GM19324 (cell line): ENCODE measurements around the gene KANSL1.
"Not testable (repeated sequence)": the region's sequence is repeated elsewhere in the genome, so short reads cannot be mapped to it uniquely, and the experiment has no call there.

ENCODE experiments used
- ATAC-seq: cut with Tn5 transposase; IDR thresholded peaks from one replicate; pipeline ENCODE4 v1.9.1; 2021; ENCODE audit warnings: mild to moderate bottlenecking, moderate library complexity; ENCODE audit not compliant: unreplicated experiment, low FRiP score

The KANSL1 gene

DNA sequence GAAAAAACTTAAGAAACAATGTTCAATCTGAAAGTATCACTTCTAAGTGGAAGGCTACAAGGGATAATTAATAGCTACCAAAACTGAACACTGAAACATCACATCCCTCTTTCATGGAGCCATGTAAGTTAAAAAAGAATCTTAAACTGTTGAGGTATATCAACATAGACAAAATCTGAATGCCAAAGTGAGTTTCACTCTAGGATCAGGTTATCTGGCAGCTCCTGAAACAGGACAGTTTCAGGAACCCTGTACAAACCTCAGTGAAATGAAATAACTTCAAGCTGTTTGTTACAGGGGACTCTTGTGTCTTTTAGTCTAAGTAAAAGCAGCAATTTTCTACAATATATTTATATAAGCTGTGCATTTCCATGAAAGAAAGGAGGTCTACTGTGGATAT, 73.2 kb downstream of the KANSL1 start:
- no peak for ATAC-seq

- no peak for ATAC-seq
Measured at GRCh38 chr17:46118964-46119363, 74.3 kb downstream of the KANSL1 start.

GRCh38 chr17:46117850-46118696, 75.2 kb downstream of the KANSL1 start:
- ATAC-seq: no peak

- no peak for ATAC-seq
Measured at GRCh38 chr17:46117117-46117516, 76.1 kb downstream of the KANSL1 start.

DNA sequence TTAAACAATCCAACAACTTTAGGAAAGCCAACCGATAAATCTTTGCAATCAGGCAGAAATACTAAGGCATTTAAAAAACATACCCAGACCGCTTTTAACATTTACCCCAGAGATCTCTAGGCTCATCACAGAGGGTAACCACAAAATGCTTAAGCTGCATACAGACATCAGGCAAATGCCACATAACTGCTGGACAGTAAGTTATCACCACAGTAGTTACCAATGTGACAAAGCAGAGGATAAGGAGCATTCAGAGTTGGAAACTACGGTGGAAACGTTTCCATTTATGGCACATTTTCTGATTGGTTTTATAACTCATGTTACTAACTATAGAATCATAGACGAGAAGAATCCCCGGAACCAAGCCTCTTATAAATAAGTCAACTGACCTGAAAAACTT, 77.5 kb downstream of the KANSL1 start:
- no peak for ATAC-seq

DNA sequence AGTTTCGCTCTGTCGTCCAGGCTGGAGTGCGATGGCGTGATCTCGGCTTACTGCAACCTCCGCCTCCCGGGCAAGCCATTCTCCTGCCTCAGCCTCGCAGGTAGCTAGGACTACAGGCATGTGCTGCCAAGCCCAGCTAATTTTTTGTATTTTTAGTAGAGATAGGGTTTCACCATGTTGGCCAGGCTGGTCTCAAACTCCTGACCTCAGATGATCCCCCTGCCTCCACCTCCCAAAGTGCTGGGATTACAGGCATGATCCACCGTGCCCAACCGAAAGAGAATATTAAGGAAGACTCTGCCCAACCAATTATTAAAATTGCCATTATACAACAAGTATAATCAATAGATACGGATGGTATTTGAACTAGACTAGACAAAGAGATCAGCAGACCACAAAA, 82.0 kb downstream of the KANSL1 start:
- not testable (repeated sequence) for ATAC-seq

DNA sequence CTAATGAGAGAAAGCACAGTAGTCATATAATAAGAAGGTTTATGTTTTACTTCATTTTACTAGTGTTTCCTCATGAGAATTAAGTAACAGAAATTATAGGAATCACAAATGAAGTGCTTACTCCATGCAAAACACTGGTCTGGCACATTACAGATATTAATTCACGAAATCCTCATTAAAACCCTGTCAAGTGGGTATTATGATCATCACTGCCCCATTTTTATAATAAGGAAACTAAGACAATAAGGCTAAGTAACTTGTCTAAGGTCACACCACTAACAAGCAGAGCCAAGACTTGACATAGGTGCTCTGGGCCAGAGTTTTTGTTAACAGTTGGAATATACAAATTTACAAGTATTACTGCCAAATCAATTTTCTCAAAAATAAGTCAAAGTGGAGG, 83.0 kb downstream of the KANSL1 start:
- no peak for ATAC-seq

DNA sequence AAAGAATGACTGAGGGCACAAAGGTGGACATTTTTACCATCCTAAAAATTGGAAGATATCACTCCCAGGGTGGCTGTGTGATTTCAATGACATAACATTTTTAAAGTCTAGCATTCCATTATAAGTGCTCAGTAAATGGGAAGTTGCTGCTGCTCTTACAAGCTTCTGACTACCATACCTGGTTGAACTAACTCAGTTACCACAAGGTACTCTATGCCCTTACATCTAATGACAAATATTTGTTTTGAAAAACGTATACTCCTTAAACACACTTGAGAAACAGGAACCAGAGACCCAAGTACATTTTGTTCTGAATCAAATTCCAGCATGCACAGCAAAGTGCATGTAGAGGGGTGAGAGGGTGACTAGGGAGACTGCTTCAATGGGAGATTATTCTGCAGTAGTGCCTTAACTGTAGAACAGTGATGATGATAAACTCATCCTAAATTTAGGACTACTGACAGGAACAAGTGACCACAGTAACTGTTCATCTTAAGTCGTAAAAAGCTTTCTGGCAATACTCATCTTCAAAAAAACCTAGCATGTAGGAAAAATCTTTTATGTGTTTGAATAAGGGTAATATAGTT, 83.5 kb downstream of the KANSL1 start:
- no peak for ATAC-seq

GRCh38 chr17:46108550-46109110, 84.6 kb downstream of the KANSL1 start:
- no peak for ATAC-seq

- ATAC-seq: no peak
Measured at GRCh38 chr17:46108120-46108519, 85.1 kb downstream of the KANSL1 start.

DNA sequence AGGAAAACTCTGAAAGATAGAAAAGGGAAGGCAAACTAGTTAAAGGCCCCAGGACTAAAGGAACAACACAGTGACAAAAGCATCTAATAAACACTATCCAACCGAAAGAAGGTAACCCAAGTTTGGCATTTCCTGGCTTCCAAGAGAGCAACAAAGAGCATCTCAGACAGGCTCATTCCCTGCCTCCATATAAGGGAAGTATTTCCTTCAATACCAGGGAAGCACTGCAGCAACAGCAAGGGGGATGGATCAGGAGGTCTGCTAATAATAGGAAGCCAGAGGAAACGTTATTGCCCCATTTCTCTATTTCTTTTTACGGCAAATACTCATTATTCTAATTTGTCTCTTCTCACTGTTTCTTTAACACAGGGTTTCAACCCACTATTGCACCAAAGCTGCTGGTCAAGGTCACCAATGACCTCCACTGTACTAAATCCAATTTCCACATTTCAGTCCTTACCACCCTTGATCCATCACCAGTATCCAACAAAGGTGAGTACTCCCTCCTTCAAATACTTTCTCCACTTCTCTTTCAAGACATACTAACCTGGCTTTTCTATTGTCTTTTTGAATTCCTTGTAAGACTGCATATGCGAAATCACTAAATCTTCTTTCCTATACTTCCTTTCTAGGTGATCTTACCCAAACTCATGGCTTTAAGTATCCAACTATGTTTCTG, 86.1 kb downstream of the KANSL1 start:
- no peak for ATAC-seq

GRCh38 chr17:46102806-46103205, 90.4 kb downstream of the KANSL1 start:
- ATAC-seq: not testable (repeated sequence)

- not testable (repeated sequence) for ATAC-seq
Measured at GRCh38 chr17:46101785-46102617, 91.2 kb downstream of the KANSL1 start.

GRCh38 chr17:46100590-46100989, 92.6 kb downstream of the KANSL1 start:
- no peak for ATAC-seq

DNA sequence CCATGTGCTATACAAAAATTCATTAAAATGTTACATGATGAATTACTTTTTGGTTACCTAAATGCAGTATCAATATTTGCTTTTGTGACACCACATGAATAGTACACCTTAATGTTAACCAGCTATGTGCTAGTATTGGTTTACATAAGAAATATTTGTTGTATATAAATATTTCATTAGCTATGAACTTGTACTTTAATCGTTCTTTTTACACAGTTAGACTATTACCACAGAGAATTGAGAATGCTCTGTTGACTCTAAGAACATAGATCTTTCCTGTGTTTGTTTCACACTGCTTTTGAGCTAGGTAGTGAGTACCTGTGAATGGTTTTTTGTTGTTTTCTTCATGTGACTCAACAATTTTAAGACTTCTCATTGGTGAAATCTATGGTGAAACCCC, 93.4 kb downstream of the KANSL1 start:
- no peak for ATAC-seq

DNA sequence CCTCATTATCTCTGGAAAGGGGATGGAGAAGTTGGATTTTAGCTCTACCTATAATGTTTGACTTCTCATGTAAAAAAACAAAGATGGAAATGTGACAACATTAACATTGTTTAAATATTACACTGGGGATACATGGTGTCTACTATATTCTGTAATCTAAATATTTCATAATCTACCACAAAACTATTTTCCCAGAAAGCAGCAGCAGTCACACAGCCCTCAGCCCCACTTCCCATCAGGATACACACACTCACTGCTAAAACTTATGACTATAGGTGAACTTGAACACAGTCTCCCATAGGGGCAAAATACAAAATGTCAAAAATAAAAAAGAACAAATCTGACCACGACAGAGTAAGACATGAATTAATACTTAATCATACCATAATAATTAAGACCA, 95.7 kb downstream of the KANSL1 start:
- ATAC-seq: no peak

GRCh38 chr17:46092991-46093390, 100.2 kb downstream of the KANSL1 start:
- ATAC-seq: no peak

DNA sequence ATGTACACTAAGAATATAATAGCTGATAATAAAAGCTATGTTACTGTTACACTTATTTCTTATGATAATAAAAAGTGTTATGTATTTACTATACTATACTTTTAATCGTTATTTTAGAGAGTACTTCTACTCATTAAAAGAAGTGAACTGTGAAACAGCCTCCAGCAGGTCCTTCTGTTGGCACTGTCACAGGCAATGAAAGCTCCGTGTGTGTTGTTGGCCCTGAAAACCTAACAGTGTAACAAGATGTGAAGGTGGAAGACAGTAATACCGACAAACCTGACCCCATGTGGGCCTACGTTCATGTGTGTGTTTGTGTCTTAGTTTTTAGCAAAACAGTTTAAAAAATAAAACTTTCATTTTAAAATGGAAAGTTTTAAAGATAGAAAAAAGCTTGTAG, 102.4 kb downstream of the KANSL1 start:
- no peak for ATAC-seq

- no peak for ATAC-seq
Measured at GRCh38 chr17:46089389-46089965, 103.8 kb downstream of the KANSL1 start.

- ATAC-seq: no peak
Measured at GRCh38 chr17:46088595-46088994, 104.6 kb downstream of the KANSL1 start.
